HEK293T (cell line): Measurements from ENCODE around the gene PRKCE.

Source experiments
- CTCF ChIA-PET: fragments of 350-600 bp; formaldehyde crosslinking; extraction: SDS; loops from one replicate; lab custom pipeline; 2021; ENCODE audit warnings: antibody characterized with exemption, inconsistent platforms; lab: Yijun Ruan, JAX
- POLR2A ChIA-PET: fragments of 350-600 bp; formaldehyde crosslinking; extraction: SDS; loops from one replicate; lab custom pipeline; 2020; ENCODE audit warnings: antibody characterized with exemption, inconsistent platforms; lab: Yijun Ruan, JAX
- DNase-seq: peaks from one replicate; pipeline ENCODE4 v3.0.0; 2012; ENCODE audit warnings: mixed read lengths; ENCODE audit errors: extremely low spot score
- ARNT ChIP-seq: fragments of 450-650 bp; IDR thresholded peaks from 2 replicates; pipeline ENCODE4 v1.6.1; 2017; ENCODE audit warnings: mild to moderate bottlenecking
- BHLHE40 ChIP-seq: fragments of 450-650 bp; IDR thresholded peaks from 2 replicates; pipeline ENCODE4 v1.6.1; 2016; ENCODE audit warnings: mild to moderate bottlenecking, moderate library complexity, borderline replicate concordance
- CTBP1 ChIP-seq: fragments of 450-650 bp; IDR thresholded peaks from 2 replicates; pipeline ENCODE4 v1.6.1; 2016; ENCODE audit warnings: borderline replicate concordance
- ELF4 ChIP-seq: fragments of 450-650 bp; IDR thresholded peaks from 2 replicates; pipeline ENCODE4 v1.6.1; 2017; ENCODE audit warnings: antibody characterized with exemption
- FOXA1 ChIP-seq: fragments of 450-650 bp; IDR thresholded peaks from 2 replicates; pipeline ENCODE4 v1.6.1; 2016; ENCODE audit warnings: mild to moderate bottlenecking
- FOXK2 ChIP-seq: fragments of 450-650 bp; IDR thresholded peaks from 2 replicates; pipeline ENCODE4 v1.6.1; 2016; ENCODE audit warnings: mild to moderate bottlenecking
- FOXM1 ChIP-seq: fragments of 450-650 bp; IDR thresholded peaks from 2 replicates; pipeline ENCODE4 v1.6.1; 2017; ENCODE audit warnings: mild to moderate bottlenecking, borderline replicate concordance
- HDGF ChIP-seq: fragments of 450-650 bp; IDR thresholded peaks from 2 replicates; pipeline ENCODE4 v1.6.1; 2017; ENCODE audit warnings: antibody characterized with exemption, borderline replicate concordance
- L3MBTL2 ChIP-seq: fragments of 450-650 bp; conservative IDR thresholded peaks from 2 replicates; pipeline ENCODE4 v1.6.1; 2016; ENCODE audit warnings: mild to moderate bottlenecking
- LEF1 ChIP-seq: fragments of 450-650 bp; IDR thresholded peaks from 2 replicates; pipeline ENCODE4 v1.6.1; 2017; ENCODE audit warnings: mild to moderate bottlenecking, borderline replicate concordance
- NFRKB ChIP-seq: fragments of 450-650 bp; IDR thresholded peaks from 2 replicates; pipeline ENCODE4 v1.6.1; 2016; ENCODE audit warnings: mild to moderate bottlenecking, moderate library complexity
- PKNOX1 ChIP-seq: fragments of 450-650 bp; IDR thresholded peaks from 2 replicates; pipeline ENCODE4 v1.6.1; 2016
- SP1 ChIP-seq: fragments of 450-650 bp; IDR thresholded peaks from 2 replicates; pipeline ENCODE4 v1.6.1; 2017
- SUZ12 ChIP-seq: fragments of 450-650 bp; IDR thresholded peaks from 2 replicates; pipeline ENCODE4 v1.6.1; 2016; ENCODE audit warnings: mild to moderate bottlenecking
- TARDBP ChIP-seq: fragments of 450-650 bp; IDR thresholded peaks from 2 replicates; pipeline ENCODE4 v1.6.1; 2016
- ZNF384 ChIP-seq: fragments of 450-650 bp; IDR thresholded peaks from 2 replicates; pipeline ENCODE4 v1.6.1; 2016

PRKCE gene

GRCh38 chr2:45818591-45818990 lies 167.1 kb downstream of the PRKCE start:
- CTCF ChIA-PET = no interaction called here
- POLR2A ChIA-PET = no interaction called here
- DNase-seq = no peak
- TF ChIP-seq ELF4 = no peak
- TF ChIP-seq SP1 = no peak
- TF ChIP-seq NFRKB = no peak
- TF ChIP-seq SUZ12 = no peak
- TF ChIP-seq FOXM1 = no peak
- TF ChIP-seq ARNT = no peak
- TF ChIP-seq HDGF = no peak
- no peak for TF ChIP-seq TARDBP
- no peak for TF ChIP-seq BHLHE40
- no peak for TF ChIP-seq L3MBTL2
- no peak for TF ChIP-seq LEF1
- TF ChIP-seq CTBP1 = no peak
- TF ChIP-seq PKNOX1 = no peak
- TF ChIP-seq FOXK2 = no peak
- TF ChIP-seq ZNF384 = no peak

- ChIA-PET CTCF (no interaction called here), POLR2A (no interaction called here)
- TF ChIP-seq L3MBTL2 (no peak), SP1 (no peak), FOXK2 (no peak), PKNOX1 (no peak), NFRKB (no peak), BHLHE40 (no peak), TARDBP (no peak), ZNF384 (no peak), SUZ12 (no peak), HDGF (no peak), ELF4 (no peak)
- no peak for DNase-seq
Measured at GRCh38 chr2:45820048-45820447, 168.6 kb downstream of the PRKCE start.

DNA sequence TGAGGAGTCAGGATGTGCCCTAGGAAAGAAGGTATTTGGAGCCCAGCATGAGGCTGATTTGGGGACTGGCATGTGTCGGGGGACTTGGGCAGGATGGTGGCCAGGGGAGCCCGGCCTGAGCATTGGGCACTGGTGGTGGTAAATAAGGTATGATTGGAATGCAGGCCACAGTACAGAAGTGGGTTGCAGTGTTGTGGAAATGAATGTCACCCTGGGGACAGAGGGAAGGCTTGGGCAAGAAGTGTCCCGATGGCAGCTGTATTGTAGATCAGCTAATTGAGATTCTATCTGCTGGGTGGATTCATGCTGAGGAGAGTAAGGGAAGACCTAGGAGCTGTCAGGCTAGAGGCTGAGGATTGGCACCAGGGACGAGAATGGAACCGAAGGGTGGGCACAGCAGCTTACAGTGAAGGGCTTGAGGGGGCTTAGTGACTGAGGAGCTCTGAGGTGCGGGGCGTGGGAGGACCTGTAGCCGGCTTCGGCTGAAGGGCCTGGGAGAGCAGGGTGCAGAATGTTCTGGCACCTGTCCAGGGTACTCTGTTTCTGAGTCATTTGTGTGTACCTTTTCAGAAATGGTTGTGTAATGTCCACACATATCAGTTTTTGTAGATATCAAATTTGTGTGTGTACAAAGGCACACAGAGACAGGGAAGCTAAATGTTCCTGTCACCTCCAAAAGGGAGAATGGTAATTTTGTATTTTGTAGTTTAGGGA lies 170.2 kb downstream of the PRKCE start:
- no peak for TF ChIP-seq FOXK2
- POLR2A ChIA-PET = no interaction called here
- CTCF ChIA-PET = no interaction called here
- DNase-seq = no peak

DNA sequence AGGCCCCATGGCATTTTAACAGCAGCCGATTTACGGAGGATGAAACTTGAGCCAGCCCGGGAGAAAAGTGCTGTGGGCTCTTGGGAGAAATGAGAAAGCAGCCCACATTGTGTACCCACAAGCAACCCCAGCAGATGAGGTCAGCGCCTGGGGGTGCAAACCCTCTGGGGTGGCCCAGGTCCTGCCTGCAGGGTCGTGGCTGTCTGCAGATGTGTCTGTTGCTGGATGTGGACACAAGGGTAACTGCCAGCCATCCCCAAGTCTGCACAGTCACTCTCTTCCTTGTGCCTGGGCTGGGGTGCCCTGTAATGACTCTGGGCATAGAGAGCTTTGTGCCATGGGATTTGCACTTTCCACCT lies 170.8 kb downstream of the PRKCE start:
- POLR2A ChIA-PET = no interaction called here
- DNase-seq = no peak
- CTCF ChIA-PET = no interaction called here
- TF ChIP-seq PKNOX1 (no peak), ELF4 (no peak), HDGF (no peak), BHLHE40 (no peak), FOXM1 (no peak), ARNT (no peak), L3MBTL2 (no peak), TARDBP (no peak), CTBP1 (no peak), SUZ12 (no peak), ZNF384 (no peak), FOXK2 (no peak), LEF1 (no peak), SP1 (no peak), NFRKB (no peak), FOXA1 (no peak)

DNA sequence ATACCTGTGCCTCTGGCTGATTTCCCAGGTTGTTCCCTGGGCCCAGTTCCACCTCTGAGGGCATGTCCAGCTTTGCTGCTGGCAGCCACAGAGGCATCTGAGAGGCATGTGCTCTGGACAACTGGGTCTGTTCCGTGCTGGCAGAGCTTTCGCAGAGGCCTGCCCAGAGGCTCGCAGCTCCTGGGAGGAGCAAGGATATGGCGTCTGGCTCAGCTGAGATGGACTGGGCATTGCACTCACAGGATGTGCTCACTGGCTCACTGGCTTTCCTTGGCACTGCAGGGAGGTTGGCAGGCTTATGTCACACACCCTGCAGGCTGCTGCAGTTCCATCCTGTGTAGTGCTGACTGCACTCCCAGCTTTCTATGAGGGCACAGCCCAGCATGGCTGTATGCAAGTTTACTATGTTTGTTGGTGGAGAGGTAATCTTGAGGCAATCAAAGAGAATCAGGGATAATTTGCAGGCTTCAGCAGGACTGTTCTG lies 172.3 kb downstream of the PRKCE start:
- ChIA-PET CTCF (interaction anchor here (0.7 kb wide), 1 partner anchor 18 kb away, joined by 3 read pairs; no protein-coding TSS in a partner anchor), POLR2A (no interaction called here)
- DNase-seq = no peak
- TF ChIP-seq L3MBTL2 (no peak), BHLHE40 (no peak), ELF4 (no peak), FOXA1 (no peak), FOXM1 (no peak), LEF1 (no peak), ARNT (no peak), SUZ12 (no peak), CTBP1 (no peak), ZNF384 (no peak), HDGF (no peak), SP1 (no peak), TARDBP (no peak), PKNOX1 (no peak), FOXK2 (no peak), NFRKB (no peak)

- POLR2A ChIA-PET = no interaction called here
- TF ChIP-seq HDGF (no peak), FOXM1 (no peak), SUZ12 (no peak), PKNOX1 (no peak), FOXK2 (no peak), L3MBTL2 (no peak)
- DNase-seq = no peak
- CTCF ChIA-PET = no interaction called here
Measured at GRCh38 chr2:45825001-45825651, 173.7 kb downstream of the PRKCE start.
